Activated CD4-positive, alpha-beta T cell treated with anti-CD3 and anti-CD28 coated beads, Interleukin-2, amount 50 U/mL, for 1 hour (primary cell): Measurements from ENCODE around the gene PPHLN1.
"Not testable (repeated sequence)": the region's sequence is repeated elsewhere in the genome, so short reads cannot be mapped to it uniquely, and the experiment has no call there.

Experiments used
- DNase-seq: peaks from one replicate; pipeline ENCODE4 v3.0.0-alpha.2; 2020

The PPHLN1 gene

GRCh38 chr12:42380733-42381132, 54.8 kb downstream of the PPHLN1 start:
- DNase-seq, result no peak

- DNase-seq, result no peak
These were observed 56.2 kb downstream of the PPHLN1 start for GRCh38 chr12:42382013-42382696.

GRCh38 chr12:42385326-42385841, 59.4 kb downstream of the PPHLN1 start:
- DNase-seq, result no peak

- no peak for DNase-seq
These were observed 60.3 kb downstream of the PPHLN1 start for GRCh38 chr12:42386308-42386707.

GRCh38 chr12:42388086-42388485, 62.1 kb downstream of the PPHLN1 start:
- not testable (repeated sequence) for DNase-seq

GRCh38 chr12:42394429-42394828, 68.5 kb downstream of the PPHLN1 start:
- DNase-seq, result no peak

GRCh38 chr12:42396473-42397259, 70.7 kb downstream of the PPHLN1 start:
- DNase-seq, result no peak

GRCh38 chr12:42402821-42403411, 76.9 kb downstream of the PPHLN1 start:
- no peak for DNase-seq

GRCh38 chr12:42407306-42407705, 81.3 kb downstream of the PPHLN1 start:
- no peak for DNase-seq

- DNase-seq, result no peak
These were observed 83.5 kb downstream of the PPHLN1 start for GRCh38 chr12:42409471-42409870.

- DNase-seq, result no peak
These were observed 84.4 kb downstream of the PPHLN1 start for GRCh38 chr12:42410340-42410739.

GRCh38 chr12:42420395-42420794, 94.4 kb downstream of the PPHLN1 start:
- no peak for DNase-seq

- no peak for DNase-seq
These were observed 96.1 kb downstream of the PPHLN1 start for GRCh38 chr12:42421844-42422779.

GRCh38 chr12:42422785-42423184, 96.8 kb downstream of the PPHLN1 start:
- no peak for DNase-seq

- no peak for DNase-seq
These were observed 100.8 kb downstream of the PPHLN1 start for GRCh38 chr12:42426746-42427145.

GRCh38 chr12:42428850-42429249, 102.9 kb downstream of the PPHLN1 start:
- DNase-seq, result no peak

GRCh38 chr12:42432517-42433140, 106.7 kb downstream of the PPHLN1 start:
- no peak for DNase-seq

- DNase-seq, result no peak
These were observed 114.6 kb downstream of the PPHLN1 start for GRCh38 chr12:42440608-42441007.

GRCh38 chr12:42442311-42442759, 116.4 kb downstream of the PPHLN1 start:
- DNase-seq, result no peak

- DNase-seq, result no peak
These were observed 116.9 kb downstream of the PPHLN1 start for GRCh38 chr12:42442888-42443287.

- no peak for DNase-seq
These were observed 118.4 kb downstream of the PPHLN1 start for GRCh38 chr12:42444192-42444943.
